Adrenal gland (tissue), 12 donors: ENCODE results near the gene HHIPL2. TPM values are rescaled to one million over a fixed set of nuclear protein-coding genes. Genes with fewer than 3 reads are reported as not detected.

Experiments
- DNase-seq, 7 donors: peaks; one replicate each; pipeline ENCODE4 v3.0.0-alpha.2; 2019 to 2020
- H3K27ac ChIP-seq, 5 donors: fragments of 200-600 bp; sonication (generic) in 4 of 5; 1 replicate in 3 of 5; 2 replicates in 2 of 5; pipeline versions ENCODE4 v1.5.1 to v1.8.0; 2016 to 2020; ENCODE audit warnings: mild to moderate bottlenecking in 1 of 5
- H3K27me3 ChIP-seq: fragments of 200-600 bp; 2 replicates; pipeline ENCODE4 v1.8.0; 2021
- H3K36me3 ChIP-seq, 2 donors: fragments of 200-600 bp; replicated peaks in 1 of 2; 1 replicate in 1 of 2; 2 replicates in 1 of 2; pipeline versions ENCODE4 v1.5.1 to v1.8.0; 2018 to 2022
- H3K4me1 ChIP-seq, 2 donors: fragments of 200-600 bp; replicated peaks in 1 of 2; 1 replicate in 1 of 2; 2 replicates in 1 of 2; pipeline versions ENCODE4 v1.5.1 to v1.8.0; 2018 to 2021
- H3K4me3 ChIP-seq, 4 donors: fragments of 200-600 bp; sonication (generic) in 3 of 4; one replicate each; pipeline ENCODE4 v1.5.1; 2016 to 2018
- H3K9me3 ChIP-seq, 3 donors: fragments of 200-600 bp; sonication (generic) in 1 of 3; replicated peaks in 1 of 3; 1 replicate in 2 of 3; 2 replicates in 1 of 3; pipeline versions ENCODE4 v1.5.1 to v1.8.0; 2016 to 2021
- CTCF ChIP-seq, 6 experiments: fragments of 450-650 bp in 4 of 6; fragments of 200-600 bp in 2 of 6; sonication (generic) in 1 of 6; IDR thresholded peaks; 1 replicate in 5 of 6; 2 replicates in 1 of 6; pipeline versions ENCODE4 v1.5.1 to v1.8.0; 2016 to 2021; ENCODE audit warnings: antibody characterized with exemption in 6 of 6, mild to moderate bottlenecking in 2 of 6, moderate library complexity in 1 of 6
- POLR2A ChIP-seq, 2 donors: fragments of 450-650 bp; IDR thresholded peaks; one replicate each; pipeline ENCODE4 v1.6.1; 2017; ENCODE audit warnings: antibody characterized with exemption in 2 of 2, mild to moderate bottlenecking in 2 of 2, moderate library complexity in 1 of 2
- WGBS, 4 donors: extraction: QIAGEN DNeasy Blood & Tissue Kit in 2 of 4; methylation state at CpG; one replicate each; pipeline versions ENCODE4 v1.1.5 to v1.1.7; 2013 to 2017; 5-methylcytosine and 5-hydroxymethylcytosine counted together
- intact Hi-C, 2 donors: fragments of 100-400 bp; cut with DNase I; formaldehyde crosslinking; loops; one replicate each; pipeline versions ENCODE4 v1.14.1 to v1.15.0; 2022 to 2023
- polyA plus RNA-seq, 3 donors: library from polyadenylated mRNA; stranded (reverse); fragments of 200-250 nt in 2 of 3; fragments of 350-450 nt in 1 of 3; fragmentation: Illumina TruSeq in 1 of 3; extraction: RNeasy Lipid Tissue Mini Kit (QIAGEN cat#74804) in 1 of 3; gene quantifications; one replicate each; pipeline ENCODE4 v1.2.3, GENCODE V29; 2013 to 2014
- total RNA-seq, 9 donors: library from RNA; depleted of rRNA in 4 of 9; stranded (reverse); fragments of >200 nt in 4 of 9; fragments of 120-200 nt in 1 of 9; fragmentation: NEBNext Ultra II Directional in 1 of 9; extraction: Animal tissue kit (Norgen Biotek cat#: 25700) in 1 of 9; gene quantifications; one replicate each; pipeline versions ENCODE4 v1.1.0 to v1.2.4, GENCODE V29; 2013 to 2023
- donor health status: healthy with polysubstance abuse.
- donor health status: Bipolar disorder and iron deficiency.
- donor health status: DM: yes; HTN: yes; CAD: no.
- donor health status: DM: no; HTN: no; CAD: no.
- donor health status: DM: no; HTN: no; CAD: no.
- donor health status: DM: yes; HTN: yes; CAD: no.

HHIPL2 gene
- total and polyA plus RNA-seq, 12 donors: 0.11 to 3.4 (median 0.57) TPM; not detected in 4

- Histone ChIP-seq H3K9me3 (no peaks in the 10 kb centered on the region), H3K27ac (no peak overlapping the region), H3K4me1 (no peaks in the 10 kb centered on the region), H3K27me3 (no peaks in the 10 kb centered on the region), H3K4me3 (no peak overlapping the region), H3K36me3 (no peaks in the 10 kb centered on the region)
- TF ChIP-seq CTCF (IDR thresholded peaks at IDR 0.05) (no peak), POLR2A (IDR thresholded peaks at IDR 0.05) (no peak)
- no peak for DNase-seq
- intact Hi-C loops: no loop called here
- WGBS, 4 donors: 67 to 85% (median 84%) methylated on average over 6 of the region's 6 CpGs
Measured at GRCh38 chr1:222530852-222531251, 17.1 kb downstream of the HHIPL2 start.

GRCh38 chr1:222529916-222530315 is 18.0 kb downstream of the HHIPL2 start:
- intact Hi-C loops: no loop called here
- H3K9me3 ChIP-seq: no peaks in the 10 kb centered on the region
- H3K27me3 ChIP-seq: no peaks in the 10 kb centered on the region
- H3K36me3 ChIP-seq: no peaks in the 10 kb centered on the region
- WGBS, 4 donors: 27 to 72% (median 50%) methylated on average over 3 of the region's 3 CpGs
- TF ChIP-seq POLR2A (IDR thresholded peaks at IDR 0.05) (no peak), CTCF (IDR thresholded peaks at IDR 0.05) (no peak)
- no peak overlapping the region for H3K4me3 ChIP-seq
- no peak overlapping the region for H3K27ac ChIP-seq
- H3K4me1 ChIP-seq: no peaks in the 10 kb centered on the region
- DNase-seq: peak in 5 of 7 donors; percentile 25 to 56 (median 29)

- TF ChIP-seq CTCF (IDR thresholded peaks at IDR 0.05): no peak
- no peak for TF ChIP-seq POLR2A (IDR thresholded peaks at IDR 0.05)
- no peaks in the 10 kb centered on the region for H3K4me1 ChIP-seq
- 84 to 89% (median 87%) methylated on average over 3 of the region's 3 CpGs for WGBS, 4 donors
- DNase-seq: no peak
- no peak overlapping the region for H3K27ac ChIP-seq
- intact Hi-C loops: no loop called here
- H3K27me3 ChIP-seq: no peaks in the 10 kb centered on the region
- H3K36me3 ChIP-seq: no peaks in the 10 kb centered on the region
- no peak overlapping the region for H3K4me3 ChIP-seq
- no peaks in the 10 kb centered on the region for H3K9me3 ChIP-seq
Measured at GRCh38 chr1:222529181-222529580, 18.7 kb downstream of the HHIPL2 start.

- intact Hi-C loops: no loop called here
- no peaks in the 10 kb centered on the region for H3K27me3 ChIP-seq
- H3K4me3 ChIP-seq: no peak overlapping the region
- DNase-seq: no peak
- no peaks in the 10 kb centered on the region for H3K4me1 ChIP-seq
- no peak for TF ChIP-seq CTCF (IDR thresholded peaks at IDR 0.05)
- TF ChIP-seq POLR2A (IDR thresholded peaks at IDR 0.05): no peak
- 73 to 82% (median 78%) methylated on average over 2 of the region's 2 CpGs for WGBS, 4 donors
- no peak overlapping the region for H3K27ac ChIP-seq
- H3K36me3 ChIP-seq: no peaks in the 10 kb centered on the region
- H3K9me3 ChIP-seq: no peaks in the 10 kb centered on the region
Measured at GRCh38 chr1:222525951-222526350, 22.0 kb downstream of the HHIPL2 start.
